Right ventricle myocardium superior (tissue), 1 donor: ENCODE measurements around the gene KIRREL1. TPM values are rescaled to one million over a fixed set of nuclear protein-coding genes. Genes with fewer than 3 reads are reported as not detected.
"Not testable (repeated sequence)": the region's sequence is repeated elsewhere in the genome, so short reads cannot be mapped to it uniquely, and the experiment has no call there.

Experiments
- ATAC-seq: fragments of 200-7000 bp; cut with Tn5 transposase; one replicate; pipeline ENCODE4 v1.9.1; 2020; ENCODE audit warnings: mild to moderate bottlenecking; ENCODE audit not compliant: poor library complexity
- DNase-seq: peaks from one replicate; pipeline ENCODE4 v3.0.0-alpha.2; 2020
- intact Hi-C: fragments of 100-400 bp; cut with DNase I; formaldehyde crosslinking; loops from one replicate; pipeline ENCODE4 v1.11.2; 2022
- total RNA-seq: library from RNA; stranded (reverse); fragmentation: NEBNext Ultra II Directional; extraction: Animal tissue kit (Norgen Biotek cat#: 25700); gene quantifications from one replicate; pipeline ENCODE4 v1.2.1, GENCODE V29; 2021
- donor health status: DM: no; HTN: yes; CAD: no; lungs with severe emphysema.

KIRREL1 gene
- total RNA-seq, 1 donor from 2014 or later: 9.5 TPM

- ATAC-seq (no peak), DNase-seq (no peak)
- intact Hi-C loops: no loop called here
These were observed 121.7 kb downstream of the KIRREL1 start for GRCh38 chr1:158115126-158115525.

- intact Hi-C loops: no loop called here
- no peak for DNase-seq
- ATAC-seq: no peak
These were observed 123.1 kb downstream of the KIRREL1 start for GRCh38 chr1:158116311-158117167.

DNA sequence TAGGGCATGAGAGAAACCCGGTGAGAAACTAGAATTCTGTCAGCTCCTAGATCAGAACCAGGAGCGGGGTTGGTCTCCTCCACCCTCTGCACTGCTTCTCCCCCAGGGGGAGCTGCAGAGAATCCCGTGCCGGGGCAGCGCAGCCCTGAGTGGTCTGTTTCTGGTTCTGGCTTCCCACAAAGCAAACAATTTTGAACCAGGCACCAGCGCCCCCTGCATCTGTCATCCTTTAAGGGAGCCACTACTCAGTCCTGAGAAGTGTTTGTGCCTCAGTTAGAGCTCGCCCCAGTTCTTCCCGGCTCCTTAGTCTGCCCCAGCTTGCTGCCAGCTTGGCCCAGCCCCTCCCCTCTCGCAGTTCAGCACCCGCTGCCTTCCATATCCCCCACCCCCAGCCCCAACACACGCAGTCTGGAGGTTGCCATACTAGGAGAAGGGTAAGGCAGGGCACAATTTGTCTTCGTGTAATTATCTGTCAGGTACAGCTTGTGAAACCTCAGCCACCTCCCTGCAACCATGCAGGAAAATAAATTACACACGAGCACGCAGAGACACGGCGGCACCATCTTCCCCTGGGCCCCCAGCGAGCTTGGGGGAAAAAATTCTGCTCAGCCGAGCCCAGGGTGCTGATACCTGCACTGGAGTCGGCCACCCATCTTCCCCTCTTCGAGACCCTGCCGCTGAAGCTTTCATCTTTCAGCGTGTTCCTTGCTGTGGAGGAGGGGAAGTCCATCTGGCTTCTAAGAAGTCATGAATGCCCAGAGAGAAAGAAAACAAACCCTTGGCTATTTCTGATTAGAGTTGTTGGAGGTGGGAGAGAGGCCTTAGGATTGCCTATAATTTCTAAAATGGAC lies 124.6 kb downstream of the KIRREL1 start:
- peak; percentile 54 for DNase-seq
- peak; percentile 76 for ATAC-seq
- intact Hi-C loops: no loop called here

- no peak for DNase-seq
- intact Hi-C loops: no loop called here
- ATAC-seq: no peak
These were observed 125.4 kb downstream of the KIRREL1 start for GRCh38 chr1:158118713-158119402.

DNA sequence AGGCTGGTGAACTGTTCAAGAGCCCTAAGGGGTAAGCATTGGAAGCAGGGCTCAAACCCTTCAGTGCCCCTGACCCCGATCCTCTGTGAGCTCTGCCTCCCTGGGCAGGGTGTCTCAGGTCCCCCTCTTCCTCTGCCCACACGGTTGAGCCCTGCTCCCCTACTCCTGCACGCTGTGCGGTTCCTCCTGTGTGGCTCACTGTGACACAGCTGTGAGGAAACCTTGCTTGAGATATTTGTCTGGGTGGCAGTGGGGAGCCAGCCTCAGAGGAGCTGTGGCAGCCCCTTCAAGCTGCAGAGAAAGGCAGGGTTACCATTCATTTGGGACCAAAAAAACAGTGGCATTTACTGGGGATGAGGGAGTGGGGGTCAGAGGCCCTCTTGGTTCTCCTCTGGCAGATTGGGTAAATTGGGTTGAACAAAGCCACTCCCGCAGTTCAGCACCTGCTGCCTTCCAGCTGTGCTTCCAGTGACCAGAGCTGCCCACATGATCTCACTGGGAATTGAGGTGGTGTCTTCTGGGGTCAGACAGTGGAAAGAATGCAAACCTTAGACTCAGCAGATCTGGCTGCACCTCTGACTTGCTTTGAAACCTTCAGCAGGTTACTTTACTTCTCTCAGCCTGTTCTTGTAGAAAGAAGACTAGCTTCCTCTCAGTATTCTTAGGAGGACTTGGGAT lies 126.7 kb downstream of the KIRREL1 start:
- no peak for DNase-seq
- no peak for ATAC-seq
- intact Hi-C loops: no loop called here

- intact Hi-C loops: no loop called here
- ATAC-seq: no peak
- no peak for DNase-seq
These were observed 128.3 kb downstream of the KIRREL1 start for GRCh38 chr1:158121604-158122254.

GRCh38 chr1:158122833-158123388 lies 129.5 kb downstream of the KIRREL1 start:
- DNase-seq (no peak), ATAC-seq (no peak)
- intact Hi-C loops: no loop called here

- ATAC-seq: no peak
- intact Hi-C loops: loop anchor here (2.0 kb wide), 1 partner anchor 157 kb away; no protein-coding TSS in a partner anchor
- no peak for DNase-seq
These were observed 130.6 kb downstream of the KIRREL1 start for GRCh38 chr1:158124034-158124433.

- intact Hi-C loops: loop anchor here (2.0 kb wide), 1 partner anchor 158 kb away; no protein-coding TSS in a partner anchor
- ATAC-seq: peak; percentile 99
These were observed 131.6 kb downstream of the KIRREL1 start for GRCh38 chr1:158124999-158125398.

GRCh38 chr1:158126425-158126824 lies 133.0 kb downstream of the KIRREL1 start:
- intact Hi-C loops: no loop called here
- no peak for DNase-seq
- no peak for ATAC-seq

More at GRCh38 chr1:158124999-158125398, 131.6 kb downstream of the KIRREL1 start:
- DNase-seq: peak; percentile 90

DNA sequence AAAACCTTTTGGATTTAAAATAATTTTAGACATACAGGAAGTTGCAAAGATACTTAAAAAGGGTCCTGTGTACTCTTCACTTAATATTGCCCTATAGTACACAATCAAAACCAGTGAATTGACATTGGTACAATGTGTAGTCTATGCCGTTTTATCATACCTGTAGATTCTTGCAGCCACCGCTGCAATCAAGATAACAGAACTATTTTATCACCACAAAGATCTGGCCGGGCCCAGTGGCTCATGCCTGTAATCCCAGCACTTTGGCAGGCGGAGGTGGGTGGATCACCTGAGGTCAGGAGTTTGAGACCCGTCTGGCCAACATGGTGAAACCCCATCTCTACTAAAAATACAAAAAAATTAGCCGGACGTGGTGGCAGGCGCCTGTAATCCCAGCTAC lies 135.1 kb downstream of the KIRREL1 start:
- intact Hi-C loops, DNase-seq, ATAC-seq: not testable (repeated sequence)

DNA sequence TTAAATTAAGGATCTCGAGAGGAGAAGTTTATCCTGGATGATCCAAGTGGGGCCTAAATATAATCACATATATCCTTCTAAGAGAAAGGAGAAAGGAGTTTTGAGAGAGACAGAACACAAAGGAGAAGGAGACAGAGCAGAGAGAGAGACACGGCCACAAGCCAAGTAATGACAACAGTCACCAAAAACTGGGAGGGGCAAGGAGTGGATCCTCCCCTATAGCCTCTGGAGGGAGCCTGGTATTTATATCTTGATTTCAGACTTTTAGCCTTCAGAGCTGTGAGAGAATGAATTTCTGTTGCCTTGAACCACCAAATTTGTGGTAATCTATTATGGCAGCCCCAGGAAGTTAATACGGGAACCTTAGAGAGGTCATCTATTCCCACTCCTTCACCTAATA lies 137.8 kb downstream of the KIRREL1 start:
- no peak for DNase-seq
- no peak for ATAC-seq
- intact Hi-C loops: no loop called here

- intact Hi-C loops: no loop called here
- DNase-seq: no peak
These were observed 147.3 kb downstream of the KIRREL1 start for GRCh38 chr1:158140764-158141192.

GRCh38 chr1:158145173-158145719 lies 151.8 kb downstream of the KIRREL1 start:
- ATAC-seq (peak; percentile 54), DNase-seq (peak; percentile 79)
- intact Hi-C loops: no loop called here

More at GRCh38 chr1:158140764-158141192, 147.3 kb downstream of the KIRREL1 start:
- ATAC-seq: no peak

DNA sequence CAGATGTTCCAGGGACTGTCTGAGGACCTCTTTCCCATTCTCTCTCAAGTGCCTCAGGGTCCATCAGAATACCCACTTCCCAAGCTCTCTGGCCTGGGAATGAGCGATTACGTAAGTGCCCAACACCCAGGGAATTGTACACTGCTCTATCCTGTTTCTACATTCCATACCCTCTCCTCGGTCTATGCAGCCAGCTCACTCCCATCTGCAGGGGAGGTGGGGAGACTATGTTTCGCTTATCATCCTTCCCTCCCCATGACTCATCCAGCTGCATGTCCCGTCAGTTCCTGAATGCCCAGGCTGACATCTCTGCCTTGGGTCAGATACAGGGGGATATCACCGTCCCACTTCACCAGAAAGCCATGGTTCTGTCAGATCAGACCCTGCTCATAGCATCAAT lies 152.7 kb downstream of the KIRREL1 start:
- DNase-seq: no peak
- intact Hi-C loops: no loop called here
- no peak for ATAC-seq

- intact Hi-C loops: no loop called here
- ATAC-seq (no peak), DNase-seq (no peak)
These were observed 153.3 kb downstream of the KIRREL1 start for GRCh38 chr1:158146739-158147138.

- DNase-seq: no peak
- no peak for ATAC-seq
- intact Hi-C loops: no loop called here
These were observed 154.0 kb downstream of the KIRREL1 start for GRCh38 chr1:158147401-158147800.
